Smooth muscle cell (in vitro differentiated cells): ENCODE data around the gene SCARB1. TPM values are rescaled to one million over a fixed set of nuclear protein-coding genes. Genes with fewer than 3 reads are reported as not detected.

Experiments used
- DNase-seq: peaks from one replicate; lab custom pipeline; 2025; ENCODE audit not compliant: unreplicated experiment; lab: John Stamatoyannopoulos, UW
- H2AFZ ChIP-seq: fragments of 200-600 bp; sonication (generic); 2 replicates; pipeline ENCODE4 v1.6.0; 2016; ENCODE audit warnings: antibody characterized with exemption, low read depth, mild to moderate bottlenecking
- H3F3A ChIP-seq: fragments of 200-600 bp; sonication (generic); 2 replicates; pipeline ENCODE4 v1.6.0; 2017; ENCODE audit warnings: antibody characterized with exemption, low read depth
- H3K27ac ChIP-seq: fragments of 200-600 bp; sonication (generic); 2 replicates; pipeline ENCODE4 v1.5.1; 2016; ENCODE audit warnings: low read depth, mild to moderate bottlenecking
- H3K27me3 ChIP-seq: fragments of 200-600 bp; sonication (generic); 2 replicates; pipeline ENCODE4 v1.6.1; 2016; ENCODE audit warnings: low read depth, mild to moderate bottlenecking
- H3K36me3 ChIP-seq: fragments of 200-600 bp; sonication (generic); 2 replicates; pipeline ENCODE4 v1.5.1; 2016; ENCODE audit warnings: low read depth
- H3K4me1 ChIP-seq: fragments of 200-600 bp; sonication (generic); 2 replicates; pipeline ENCODE4 v1.5.1; 2016; ENCODE audit warnings: low read depth
- H3K4me2 ChIP-seq: fragments of 200-600 bp; sonication (generic); 2 replicates; pipeline ENCODE4 v1.6.0; 2016; ENCODE audit warnings: mild to moderate bottlenecking
- H3K4me3 ChIP-seq: fragments of 200-600 bp; sonication (generic); 2 replicates; pipeline ENCODE4 v1.5.1; 2016; ENCODE audit warnings: mild to moderate bottlenecking
- H3K79me2 ChIP-seq: fragments of 200-600 bp; sonication (generic); 2 replicates; pipeline ENCODE4 v1.6.0; 2016; ENCODE audit warnings: low read depth, mild to moderate bottlenecking
- H3K9ac ChIP-seq: fragments of 200-600 bp; sonication (generic); 2 replicates; pipeline ENCODE4 v1.6.0; 2016; ENCODE audit warnings: low read depth
- H3K9me3 ChIP-seq: fragments of 200-600 bp; sonication (generic); replicated peaks from 2 replicates; pipeline ENCODE4 v1.5.1; 2016; ENCODE audit warnings: low read depth
- H4K20me1 ChIP-seq: fragments of 200-600 bp; sonication (generic); 2 replicates; pipeline ENCODE4 v1.6.0; 2016; ENCODE audit warnings: low read depth
- CTCF ChIP-seq: fragments of 200-600 bp; sonication (generic); IDR thresholded peaks from 2 replicates; pipeline ENCODE4 v1.5.1; 2017; ENCODE audit warnings: borderline replicate concordance, mild to moderate bottlenecking, antibody characterized with exemption; ENCODE audit not compliant: insufficient read depth, poor library complexity, severe bottlenecking
- WGBS: methylation state at CpG from one replicate; pipeline ENCODE4 v1.1.7; 2016; ENCODE audit warnings: low lambda C conversion rate; 5-methylcytosine and 5-hydroxymethylcytosine counted together
- polyA plus RNA-seq: library from polyadenylated mRNA; unstranded; fragments of >200 nt; fragmentation: Nextera tagmentation; extraction: Ambion mirVana; gene quantifications from 2 replicates; pipeline ENCODE4 v1.2.1, GENCODE V29; 2016
- total RNA-seq: library from RNA; depleted of rRNA; stranded (reverse); fragments of >200 nt; gene quantifications from 2 replicates; pipeline ENCODE4 v1.2.3, GENCODE V29; 2014

Gene SCARB1
- total and polyA plus RNA-seq, 2 experiments from 2014 or later = 6.8 to 10.1 TPM

DNA sequence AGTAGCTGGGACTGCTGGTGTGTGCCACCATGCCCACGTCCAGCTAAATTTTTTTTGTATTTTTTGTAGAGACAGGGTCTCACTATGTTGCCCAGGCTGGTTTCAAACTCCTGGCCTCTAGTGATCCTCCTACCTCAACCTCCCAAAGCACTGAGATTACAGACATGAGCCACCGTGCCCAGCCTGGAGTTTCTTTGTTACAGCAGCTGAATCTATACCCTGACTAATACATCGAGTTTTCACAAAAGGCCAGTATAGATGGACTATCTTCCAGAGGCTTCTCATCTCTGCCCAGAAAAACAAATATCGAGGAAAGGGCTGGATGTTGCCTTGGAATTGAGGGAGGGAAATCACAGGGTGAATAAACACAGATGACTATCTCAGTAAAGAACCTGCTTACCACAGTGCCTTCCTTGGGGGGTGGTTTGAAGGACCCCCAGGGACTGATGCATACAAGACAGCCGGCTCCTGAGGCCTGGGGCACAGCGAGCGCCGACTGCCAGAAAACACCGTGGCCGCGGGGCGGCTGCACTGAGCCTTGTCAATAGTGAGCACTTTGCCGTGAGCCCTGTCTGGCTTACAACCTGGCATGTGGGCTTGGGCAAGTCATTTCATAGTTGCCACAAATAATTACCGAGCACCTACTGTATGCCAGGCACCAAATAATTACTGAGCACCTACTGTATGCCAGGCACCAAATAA lies 111.9 kb downstream of the SCARB1 start:
- TF ChIP-seq CTCF = no peak
- 95% methylated on average over 14 of the region's 14 CpGs for WGBS
- Histone ChIP-seq H3K9ac (no peak overlapping the region), H4K20me1 (no peaks in the 10 kb centered on the region), H3K4me3 (no peak overlapping the region), H3K9me3 (no peaks in the 10 kb centered on the region), H3K27ac (no peak overlapping the region), H3F3A (peaks cover 7% of the 10 kb centered on the region), H3K4me2 (no peak overlapping the region), H2AFZ (no peak overlapping the region), H3K27me3 (no peaks in the 10 kb centered on the region), H3K79me2 (no peaks in the 10 kb centered on the region), H3K4me1 (peaks cover 8% of the 10 kb centered on the region), H3K36me3 (no peaks in the 10 kb centered on the region)
- no peak for DNase-seq

DNA sequence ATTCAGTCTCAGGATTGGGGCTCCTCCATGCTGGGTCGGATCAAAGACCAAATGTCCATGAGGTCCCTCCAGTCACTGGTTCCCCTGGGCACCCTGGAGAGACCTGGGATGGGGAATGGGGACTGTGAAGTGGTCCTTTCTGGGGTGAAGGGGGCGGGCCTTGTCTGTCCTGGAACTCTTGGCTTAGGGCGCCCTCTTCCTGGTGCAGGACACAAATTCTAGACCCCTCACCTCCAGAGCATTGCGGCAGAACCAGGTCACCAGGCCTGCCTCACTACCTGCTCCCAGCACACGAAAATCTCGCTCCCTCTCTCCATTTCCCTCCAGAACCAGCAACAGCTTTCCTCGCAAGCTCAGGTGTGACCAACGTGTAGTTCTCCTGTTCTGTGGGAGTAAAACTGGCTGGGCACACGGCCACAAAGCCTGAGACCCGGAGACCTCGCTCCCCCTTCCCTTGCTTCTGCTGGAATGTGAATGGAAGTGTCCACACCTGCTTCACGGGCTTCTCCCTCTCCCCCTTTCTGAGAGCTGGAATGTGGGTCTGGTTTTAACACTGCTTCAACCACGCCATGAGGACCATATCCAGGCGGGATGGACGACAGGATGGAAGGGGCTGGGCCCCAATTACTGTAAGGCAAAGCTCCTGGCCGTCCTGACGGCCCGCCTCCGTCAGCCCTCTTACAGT lies 112.7 kb downstream of the SCARB1 start:
- no peak overlapping the region for H3K4me2 ChIP-seq
- no peaks in the 10 kb centered on the region for H3K9me3 ChIP-seq
- H3F3A ChIP-seq = peaks cover 15% of the 10 kb centered on the region
- H3K4me3 ChIP-seq = no peak overlapping the region
- H3K79me2 ChIP-seq = no peaks in the 10 kb centered on the region
- no peaks in the 10 kb centered on the region for H4K20me1 ChIP-seq
- H3K27ac ChIP-seq = no peak overlapping the region
- TF ChIP-seq CTCF = peak; percentile 11
- H3K9ac ChIP-seq = no peak overlapping the region
- no peaks in the 10 kb centered on the region for H3K36me3 ChIP-seq
- no peak for DNase-seq
- no peak overlapping the region for H2AFZ ChIP-seq
- WGBS = 67% methylated on average over 18 of the region's 19 CpGs
- no peaks in the 10 kb centered on the region for H3K27me3 ChIP-seq
- peaks cover 8% of the 10 kb centered on the region for H3K4me1 ChIP-seq

DNA sequence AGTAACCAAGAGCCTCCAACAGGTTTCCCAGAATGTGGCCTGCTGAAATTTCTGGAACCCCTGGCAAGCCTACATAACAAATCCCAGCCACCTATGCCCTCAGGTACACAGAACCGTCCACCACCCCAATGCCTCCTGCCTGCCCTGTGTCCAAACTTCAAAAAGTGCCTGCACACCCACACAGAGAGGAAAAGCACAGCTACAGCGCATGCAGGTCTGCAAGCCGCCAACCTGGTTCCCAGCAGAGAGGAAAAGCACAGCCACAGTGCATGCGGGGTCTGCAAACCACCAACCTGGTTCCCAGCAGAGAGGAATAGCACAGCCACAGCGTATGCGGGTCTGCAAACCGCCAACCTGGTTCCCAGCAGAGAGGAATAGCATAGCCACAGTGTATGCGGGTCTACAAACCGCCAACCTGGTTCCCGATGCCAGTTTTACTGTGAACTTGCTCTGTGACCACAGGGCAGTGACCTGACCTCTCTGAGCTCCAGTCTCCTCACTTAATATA lies 113.5 kb downstream of the SCARB1 start:
- DNase-seq = no peak
- WGBS = 83% methylated on average over 10 of the region's 10 CpGs
- TF ChIP-seq CTCF = no peak
- Histone ChIP-seq H3K27ac (no peak overlapping the region), H3K4me3 (no peak overlapping the region), H3K4me2 (no peak overlapping the region), H3K79me2 (no peaks in the 10 kb centered on the region), H3K4me1 (peaks cover 7% of the 10 kb centered on the region), H3K9ac (no peak overlapping the region), H3F3A (peaks cover 18% of the 10 kb centered on the region), H2AFZ (no peak overlapping the region), H4K20me1 (no peaks in the 10 kb centered on the region), H3K36me3 (no peaks in the 10 kb centered on the region), H3K27me3 (no peaks in the 10 kb centered on the region), H3K9me3 (no peaks in the 10 kb centered on the region)
